ENCODE measurements around the gene CYP26C1.

Gene CYP26C1

GRCh38 chr10:93106631-93107072, 46.1 kb downstream of the CYP26C1 start:
- no peak for DNase-seq

GRCh38 chr10:93110472-93111146, 50.0 kb downstream of the CYP26C1 start:
- no peak for DNase-seq

- no peak for DNase-seq
These were observed 52.4 kb downstream of the CYP26C1 start for GRCh38 chr10:93113042-93113441.

GRCh38 chr10:93115661-93116383, 55.2 kb downstream of the CYP26C1 start:
- peak in 21 of 56 donors; percentile 1 to 44 (median 8) for DNase-seq

Measured in amygdala (tissue), 56 donors.